Measurements from ENCODE around the gene IL17RE. TPM values are rescaled to one million over a fixed set of nuclear protein-coding genes. Genes with fewer than 3 reads are reported as not detected.

Gene IL17RE
- total and polyA plus RNA-seq, 10 donors: 0.57 to 5.1 (median 1.5) TPM

GRCh38 chr3:9948586-9948985 lies 45.9 kb downstream of the IL17RE start:
- peaks cover 6 to 56% (median 24%) of the 10 kb centered on the region in 6 donors for H3K4me1 ChIP-seq
- no peak overlapping the region for H3K4me3 ChIP-seq
- no peak for DNase-seq
- TF ChIP-seq POLR2AphosphoS5 (IDR thresholded peaks at IDR 0.05): no peak
- no peak for TF ChIP-seq POLR2A (IDR thresholded peaks at IDR 0.05)
- WGBS, 5 donors: 86 to 97% (median 93%) methylated on average over 3 of the region's 3 CpGs
- intact Hi-C loops (cut with DNase I; ENCODE audit: low total_unique reads): no loop called here
- no peaks in the 10 kb centered on the region for H3K9me3 ChIP-seq
- no peak overlapping the region for H3K27ac ChIP-seq
- peaks cover 0 to 14% (median 0%) of the 10 kb centered on the region in 7 donors for H3K27me3 ChIP-seq (replicated peaks in 1 of 7)
- peaks cover 0 to 27% (median 4%) of the 10 kb centered on the region in 6 donors for H3K36me3 ChIP-seq

DNA sequence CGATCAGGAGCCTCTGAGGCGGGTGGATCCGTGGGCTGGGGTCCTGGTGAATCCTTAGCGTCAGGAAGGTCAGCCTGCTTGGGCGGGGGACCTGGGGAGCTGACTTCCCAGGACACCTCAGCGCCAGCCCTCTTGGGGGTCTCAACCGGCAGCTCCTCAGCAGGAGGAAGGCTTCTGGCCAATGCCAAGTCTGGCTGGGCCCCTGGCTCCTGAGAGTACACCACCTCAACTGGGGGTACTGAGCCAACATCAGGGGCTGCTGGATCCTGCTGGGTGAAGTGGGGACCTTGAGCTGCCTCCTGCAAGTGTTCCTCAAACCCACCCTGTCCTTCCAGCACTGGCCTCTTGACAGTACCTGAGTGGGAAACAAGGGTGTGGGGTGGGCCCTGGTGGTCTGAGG lies 46.5 kb downstream of the IL17RE start:
- Histone ChIP-seq H3K4me3 (no peak overlapping the region), H3K36me3 (peaks cover 0 to 22% (median 2%) of the 10 kb centered on the region in 6 donors), H3K27ac (no peak overlapping the region), H3K27me3 (replicated peaks in 1 of 7) (peaks cover 0 to 14% (median 0%) of the 10 kb centered on the region in 7 donors), H3K4me1 (peaks cover 6 to 56% (median 24%) of the 10 kb centered on the region in 6 donors), H3K9me3 (no peaks in the 10 kb centered on the region)
- TF ChIP-seq POLR2A (IDR thresholded peaks at IDR 0.05): no peak
- TF ChIP-seq, protein P1, sequence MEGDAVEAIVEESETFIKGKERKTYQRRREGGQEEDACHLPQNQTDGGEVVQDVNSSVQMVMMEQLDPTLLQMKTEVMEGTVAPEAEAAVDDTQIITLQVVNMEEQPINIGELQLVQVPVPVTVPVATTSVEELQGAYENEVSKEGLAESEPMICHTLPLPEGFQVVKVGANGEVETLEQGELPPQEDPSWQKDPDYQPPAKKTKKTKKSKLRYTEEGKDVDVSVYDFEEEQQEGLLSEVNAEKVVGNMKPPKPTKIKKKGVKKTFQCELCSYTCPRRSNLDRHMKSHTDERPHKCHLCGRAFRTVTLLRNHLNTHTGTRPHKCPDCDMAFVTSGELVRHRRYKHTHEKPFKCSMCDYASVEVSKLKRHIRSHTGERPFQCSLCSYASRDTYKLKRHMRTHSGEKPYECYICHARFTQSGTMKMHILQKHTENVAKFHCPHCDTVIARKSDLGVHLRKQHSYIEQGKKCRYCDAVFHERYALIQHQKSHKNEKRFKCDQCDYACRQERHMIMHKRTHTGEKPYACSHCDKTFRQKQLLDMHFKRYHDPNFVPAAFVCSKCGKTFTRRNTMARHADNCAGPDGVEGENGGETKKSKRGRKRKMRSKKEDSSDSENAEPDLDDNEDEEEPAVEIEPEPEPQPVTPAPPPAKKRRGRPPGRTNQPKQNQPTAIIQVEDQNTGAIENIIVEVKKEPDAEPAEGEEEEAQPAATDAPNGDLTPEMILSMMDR (IDR thresholded peaks at IDR 0.05 in 8 of 11, conservative IDR thresholded peaks at IDR 0.05 in 3 of 11): no peak
- TF ChIP-seq POLR2AphosphoS5 (IDR thresholded peaks at IDR 0.05): no peak
- DNase-seq: no peak
- intact Hi-C loops (cut with DNase I; ENCODE audit: low total_unique reads): no loop called here
- WGBS, 5 donors: 93 to 97% (median 95%) methylated on average over 6 to 7 of the region's 7 CpGs; no CpG with 5 or more reads in 1 of the 5 donors

GRCh38 chr3:9949626-9950025 lies 47.0 kb downstream of the IL17RE start:
- no peak for DNase-seq
- no peak for TF ChIP-seq POLR2A (IDR thresholded peaks at IDR 0.05)
- TF ChIP-seq, protein P1 (IDR thresholded peaks at IDR 0.05 in 8 of 11, conservative IDR thresholded peaks at IDR 0.05 in 3 of 11): no peak
- TF ChIP-seq POLR2AphosphoS5 (IDR thresholded peaks at IDR 0.05): no peak
- Histone ChIP-seq H3K27me3 (replicated peaks in 1 of 7) (peaks cover 0 to 14% (median 0%) of the 10 kb centered on the region in 7 donors), H3K27ac (no peak overlapping the region), H3K36me3 (peaks cover 0 to 17% (median 0%) of the 10 kb centered on the region in 6 donors), H3K9me3 (no peaks in the 10 kb centered on the region), H3K4me1 (peaks cover 6 to 56% (median 24%) of the 10 kb centered on the region in 6 donors), H3K4me3 (no peak overlapping the region)
- WGBS, 5 donors: 78 to 91% (median 85%) methylated on average over 6 to 9 of the region's 9 CpGs
- intact Hi-C loops (cut with DNase I; ENCODE audit: low total_unique reads): no loop called here

DNA sequence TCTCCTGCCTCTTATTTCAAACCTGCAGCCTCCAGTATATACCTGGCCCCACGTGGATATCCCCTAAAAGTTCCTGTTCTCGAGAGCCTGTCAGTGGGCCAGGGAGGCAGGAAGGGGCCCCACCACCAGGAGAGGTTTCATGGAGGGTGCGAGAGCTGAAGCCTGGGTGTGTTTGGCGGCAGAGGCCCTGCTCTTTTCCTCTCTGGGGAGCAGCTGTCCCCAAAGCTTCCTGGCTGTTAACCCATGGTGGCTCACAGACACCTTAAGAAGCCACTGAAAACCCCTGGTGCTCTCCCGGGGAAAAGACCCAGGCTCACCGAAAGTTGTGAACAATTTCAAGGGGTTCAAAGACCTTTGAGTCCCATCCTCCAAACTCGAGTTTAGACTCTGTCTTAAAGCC lies 48.5 kb downstream of the IL17RE start:
- no peak for DNase-seq
- Histone ChIP-seq H3K4me3 (peak overlapping the region in 2 of 8 donors; percentile 45 to 70), H3K27me3 (replicated peaks in 1 of 7) (peaks cover 0 to 14% (median 0%) of the 10 kb centered on the region in 7 donors), H3K4me1 (peaks cover 6 to 44% (median 20%) of the 10 kb centered on the region in 6 donors), H3K27ac (no peak overlapping the region), H3K9me3 (no peaks in the 10 kb centered on the region), H3K36me3 (peaks cover 0 to 10% (median 0%) of the 10 kb centered on the region in 6 donors)
- WGBS, 5 donors: 13 to 21% (median 20%) methylated on average over 7 of the region's 7 CpGs
- TF ChIP-seq POLR2A (IDR thresholded peaks at IDR 0.05) (no peak), POLR2AphosphoS5 (IDR thresholded peaks at IDR 0.05) (no peak)
- TF ChIP-seq, protein P1 (IDR thresholded peaks at IDR 0.05 in 8 of 11, conservative IDR thresholded peaks at IDR 0.05 in 3 of 11): no peak
- intact Hi-C loops (cut with DNase I; ENCODE audit: low total_unique reads): no loop called here
